ENCODE data around the gene GUK1. TPM values are rescaled to one million over a fixed set of nuclear protein-coding genes. Genes with fewer than 3 reads are reported as not detected.

The GUK1 gene
- total RNA-seq, 1 experiment from 2014 or later: 996 TPM

GRCh38 chr1:228095161-228095560 is 44.9 kb upstream of the GUK1 start:
- TF ChIP-seq EZH2 (IDR thresholded peaks at IDR 0.05; ENCODE audit: low read length, unreplicated experiment): no peak
- TF ChIP-seq EZH2phosphoT487 (IDR thresholded peaks at IDR 0.05; ENCODE audit: borderline replicate concordance, low read length): no peak
- no peak for TF ChIP-seq CTCF (conservative IDR thresholded peaks at IDR 0.05; ENCODE audit: low read depth, low read length)
- POLR2A ChIA-PET (ENCODE audit: unreplicated experiment): no interaction called here
- H3K27me3 ChIP-seq (ENCODE audit: low read length): no peaks in the 10 kb centered on the region
- no peaks in the 10 kb centered on the region for H3K9me3 ChIP-seq (ENCODE audit: low read length)
- intact Hi-C loops (cut with micrococcal nuclease): no loop called here
- peaks cover 99% of the 10 kb centered on the region for H4K20me1 ChIP-seq (ENCODE audit: low read length)
- peaks cover 100% of the 10 kb centered on the region for H3K79me2 ChIP-seq (ENCODE audit: low read length)
- no peaks in the 10 kb centered on the region for H3F3A ChIP-seq (ENCODE audit: low read length, unreplicated experiment)
- no peaks in the 10 kb centered on the region for H3K9me2 ChIP-seq (replicated peaks; ENCODE audit: low read length)
- ATAC-seq: no peak
- CTCF ChIA-PET: interaction anchor here (0.6 kb wide), 1 partner anchor 96 kb away, joined by 3 read pairs; no protein-coding TSS in a partner anchor
- H3K9ac ChIP-seq (ENCODE audit: low read length): no peak overlapping the region
- H3K36me3 ChIP-seq (ENCODE audit: low read depth, low read length): peaks cover 84% of the 10 kb centered on the region
- DNase-seq: no peak
- no peak overlapping the region for H2AFZ ChIP-seq (ENCODE audit: low read length)
- no peak overlapping the region for H3K27ac ChIP-seq (ENCODE audit: low read length)
- H3K4me3 ChIP-seq (ENCODE audit: low read length): no peak overlapping the region
- BruUV-seq (replicated peaks): no TSS peak
- no peak overlapping the region for H3K4me2 ChIP-seq (ENCODE audit: low read length)
- peaks cover 21% of the 10 kb centered on the region for H3K4me1 ChIP-seq (ENCODE audit: insufficient read depth, low read length)

- Histone ChIP-seq H3F3A (ENCODE audit: low read length, unreplicated experiment) (peaks cover 7% of the 10 kb centered on the region), H3K27me3 (ENCODE audit: low read length) (no peaks in the 10 kb centered on the region), H3K4me1 (ENCODE audit: insufficient read depth, low read length) (peaks cover 13% of the 10 kb centered on the region), H3K9me3 (ENCODE audit: low read length) (no peaks in the 10 kb centered on the region), H2AFZ (ENCODE audit: low read length) (no peak overlapping the region), H3K27ac (ENCODE audit: low read length) (no peak overlapping the region), H3K9ac (ENCODE audit: low read length) (no peak overlapping the region), H3K4me3 (ENCODE audit: low read length) (no peak overlapping the region), H3K4me2 (ENCODE audit: low read length) (no peak overlapping the region), H3K36me3 (ENCODE audit: low read depth, low read length) (peaks cover 82% of the 10 kb centered on the region), H4K20me1 (ENCODE audit: low read length) (peaks cover 94% of the 10 kb centered on the region), H3K79me2 (ENCODE audit: low read length) (peaks cover 97% of the 10 kb centered on the region), H3K9me2 (replicated peaks; ENCODE audit: low read length) (no peaks in the 10 kb centered on the region)
- POLR2A ChIA-PET (ENCODE audit: unreplicated experiment): no interaction called here
- CTCF ChIA-PET: no interaction called here
- ATAC-seq: no peak
- no TSS peak for BruUV-seq (replicated peaks)
- intact Hi-C loops (cut with micrococcal nuclease): no loop called here
- TF ChIP-seq EZH2 (IDR thresholded peaks at IDR 0.05; ENCODE audit: low read length, unreplicated experiment) (no peak), CTCF (conservative IDR thresholded peaks at IDR 0.05; ENCODE audit: low read depth, low read length) (no peak), EZH2phosphoT487 (IDR thresholded peaks at IDR 0.05; ENCODE audit: borderline replicate concordance, low read length) (no peak)
- DNase-seq: no peak
These were observed 44.1 kb upstream of the GUK1 start for GRCh38 chr1:228095938-228096337.

GRCh38 chr1:228096416-228097332 is 43.4 kb upstream of the GUK1 start:
- Histone ChIP-seq H3K9ac (ENCODE audit: low read length) (no peak overlapping the region), H3K36me3 (ENCODE audit: low read depth, low read length) (peaks cover 76% of the 10 kb centered on the region), H3K9me2 (replicated peaks; ENCODE audit: low read length) (no peaks in the 10 kb centered on the region), H3K27me3 (ENCODE audit: low read length) (no peaks in the 10 kb centered on the region), H3K27ac (ENCODE audit: low read length) (no peak overlapping the region), H3F3A (ENCODE audit: low read length, unreplicated experiment) (peaks cover 14% of the 10 kb centered on the region), H4K20me1 (ENCODE audit: low read length) (peaks cover 91% of the 10 kb centered on the region), H3K4me3 (ENCODE audit: low read length) (no peak overlapping the region), H3K79me2 (ENCODE audit: low read length) (peaks cover 97% of the 10 kb centered on the region), H3K9me3 (ENCODE audit: low read length) (no peaks in the 10 kb centered on the region), H3K4me1 (ENCODE audit: insufficient read depth, low read length) (peaks cover 18% of the 10 kb centered on the region), H2AFZ (ENCODE audit: low read length) (no peak overlapping the region), H3K4me2 (ENCODE audit: low read length) (no peak overlapping the region)
- POLR2A ChIA-PET (ENCODE audit: unreplicated experiment): no interaction called here
- no peak for ATAC-seq
- DNase-seq: no peak
- intact Hi-C loops (cut with micrococcal nuclease): no loop called here
- no TSS peak for BruUV-seq (replicated peaks)
- CTCF ChIA-PET: no interaction called here
- TF ChIP-seq EZH2 (IDR thresholded peaks at IDR 0.05; ENCODE audit: low read length, unreplicated experiment) (no peak), EZH2phosphoT487 (IDR thresholded peaks at IDR 0.05; ENCODE audit: borderline replicate concordance, low read length) (no peak), CTCF (conservative IDR thresholded peaks at IDR 0.05; ENCODE audit: low read depth, low read length) (no peak)

Data from PC-3 (cell line).